SK-N-SH (cell line): ENCODE measurements around the gene APOBEC2. TPM values are rescaled to one million over a fixed set of nuclear protein-coding genes. Genes with fewer than 3 reads are reported as not detected.

Experiments used
- CTCF ChIA-PET: fragments of 300-600, 350-600 bp; formaldehyde crosslinking; extraction: SDS; loops from one replicate; lab custom pipeline; 2021; lab: Yijun Ruan, JAX
- POLR2A ChIA-PET: fragments of 350-600 bp; sonication (Branson Sonifier 250); formaldehyde crosslinking; extraction: SDS; loops from one replicate; lab custom pipeline; 2020; ENCODE audit warnings: antibody characterized with exemption, inconsistent platforms; lab: Yijun Ruan, JAX
- DNase-seq: peaks from one replicate; pipeline ENCODE4 v3.0.0; 2012
- H2AFZ ChIP-seq: fragments of 200-600 bp; sonication (generic); 2 replicates; pipeline ENCODE4 v1.8.1; 2016; ENCODE audit warnings: antibody characterized with exemption, mild to moderate bottlenecking, low read depth
- H3F3A ChIP-seq: fragments of 200-600 bp; sonication (generic); replicated peaks from 2 replicates; pipeline ENCODE3; 2016; ENCODE audit warnings: antibody characterized with exemption, mild to moderate bottlenecking; ENCODE audit not compliant: insufficient read depth
- H3K27ac ChIP-seq, 2 experiments: fragments of 200-500 bp in 1 of 2; fragments of 200-600 bp in 1 of 2; sonication (Bioruptor generic) in 1 of 2; sonication (generic), shearing (Covaris generic) in 1 of 2; 2 replicates each; pipeline versions ENCODE4 v1.5.1 to v1.6.1; 2014 to 2016; ENCODE audit warnings: low read depth in 2 of 2, inconsistent platforms in 1 of 2, low read length in 1 of 2, mild to moderate bottlenecking in 1 of 2, mixed read lengths in 1 of 2
- H3K27me3 ChIP-seq: fragments of 200-600 bp; sonication (generic), shearing (Covaris generic); 2 replicates; pipeline ENCODE4 v1.6.1; 2016; ENCODE audit warnings: mixed run types; ENCODE audit not compliant: insufficient read depth
- H3K36me3 ChIP-seq, 2 experiments: fragments of 200-500 bp in 1 of 2; fragments of 200-600 bp in 1 of 2; sonication (Bioruptor generic) in 1 of 2; sonication (generic) in 1 of 2; replicated peaks in 1 of 2; 2 replicates each; pipeline versions ENCODE3 to v1.5.1; 2014 to 2016; ENCODE audit warnings: low read length in 1 of 2, mild to moderate bottlenecking in 1 of 2; ENCODE audit not compliant: insufficient read depth in 2 of 2, control insufficient read depth in 1 of 2
- H3K4me1 ChIP-seq, 2 experiments: fragments of 200-500 bp in 1 of 2; fragments of 200-600 bp in 1 of 2; sonication (Bioruptor generic) in 1 of 2; sonication (generic), shearing (Covaris generic) in 1 of 2; 2 replicates each; pipeline versions ENCODE4 v1.5.1 to v1.6.1; 2014 to 2016; ENCODE audit warnings: low read depth in 1 of 2, low read length in 1 of 2, mixed run types in 1 of 2; ENCODE audit not compliant: insufficient read depth in 2 of 2, control insufficient read depth in 1 of 2
- H3K4me2 ChIP-seq: fragments of 200-600 bp; sonication (generic), shearing (Covaris generic); 2 replicates; pipeline ENCODE4 v1.6.1; 2017; ENCODE audit warnings: mixed run types
- H3K4me3 ChIP-seq, 2 experiments: fragments of 200-500 bp in 1 of 2; fragments of 200-600 bp in 1 of 2; sonication (Bioruptor generic) in 1 of 2; sonication (generic), shearing (Covaris generic) in 1 of 2; 2 replicates each; pipeline versions ENCODE4 v1.5.1 to v1.8.1; 2014 to 2016; ENCODE audit warnings: low read depth in 2 of 2, inconsistent platforms in 1 of 2, low read length in 1 of 2, mild to moderate bottlenecking in 1 of 2, mixed read lengths in 1 of 2, moderate library complexity in 1 of 2
- H3K79me2 ChIP-seq: fragments of 200-600 bp; sonication (generic); 2 replicates; pipeline ENCODE4 v1.8.1; 2017; ENCODE audit warnings: mild to moderate bottlenecking; ENCODE audit not compliant: insufficient read depth
- H3K9ac ChIP-seq: fragments of 200-600 bp; sonication (generic); 2 replicates; pipeline ENCODE4 v1.6.1; 2017; ENCODE audit warnings: mixed run types
- H3K9me2 ChIP-seq: fragments of 200-600 bp; sonication (generic); 2 replicates; pipeline ENCODE4 v1.6.1; 2017; ENCODE audit warnings: mixed run types
- H3K9me3 ChIP-seq: fragments of 200-600 bp; sonication (generic); 2 replicates; pipeline ENCODE4 v1.6.1; 2017; ENCODE audit warnings: mixed run types, mild to moderate bottlenecking, moderate library complexity
- H4K20me1 ChIP-seq: fragments of 200-600 bp; sonication (generic); 2 replicates; pipeline ENCODE4 v1.6.1; 2017; ENCODE audit warnings: mild to moderate bottlenecking, mixed run types; ENCODE audit not compliant: insufficient read depth
- CTCF ChIP-seq: fragments of 200-600 bp; sonication (generic); IDR thresholded peaks from 2 replicates; pipeline ENCODE4 v1.6.1; 2017; ENCODE audit warnings: antibody characterized with exemption, mild to moderate bottlenecking, moderate library complexity
- ELF1 ChIP-seq: IDR thresholded peaks from 2 replicates; pipeline ENCODE4 v1.4.0; 2012
- EP300 ChIP-seq, 2 experiments: IDR thresholded peaks; 2 replicates each; pipeline versions ENCODE4 v1.4.0 to v1.6.1; 2012; ENCODE audit warnings: borderline replicate concordance in 1 of 2, low read depth in 1 of 2, low read length in 1 of 2
- EZH2phosphoT487 ChIP-seq: fragments of 200-600 bp; sonication (generic); IDR thresholded peaks from 2 replicates; pipeline ENCODE4 v1.6.1; 2017; ENCODE audit warnings: low read depth, mixed run types, mild to moderate bottlenecking, antibody characterized with exemption, moderate library complexity, borderline replicate concordance
- FOXJ3 ChIP-seq: sonication (generic); formaldehyde crosslinking; IDR thresholded peaks from 2 replicates; pipeline ENCODE4 v1.5.1; 2020; ENCODE audit warnings: mild to moderate bottlenecking, missing genetic modification reagents
- GABPA ChIP-seq: IDR thresholded peaks from 2 replicates; pipeline ENCODE4 v1.4.0; 2012; ENCODE audit warnings: low read depth, mild to moderate bottlenecking
- IRF3 ChIP-seq: fragments of 150-350 bp; IDR thresholded peaks from 2 replicates; pipeline ENCODE4 v1.6.1; 2016; ENCODE audit warnings: mild to moderate bottlenecking, low read depth, low read length
- JUND ChIP-seq: IDR thresholded peaks from 2 replicates; pipeline ENCODE4 v1.4.0; 2012
- MXI1 ChIP-seq: IDR thresholded peaks from 2 replicates; pipeline ENCODE4 v1.6.1; 2012; ENCODE audit warnings: mild to moderate bottlenecking, low read depth, low read length, improper control_type of control experiment
- NRF1 ChIP-seq: IDR thresholded peaks from 2 replicates; pipeline ENCODE4 v1.6.1; 2012; ENCODE audit warnings: low read depth, mild to moderate bottlenecking, low read length
- PBX3 ChIP-seq: IDR thresholded peaks from 2 replicates; pipeline ENCODE4; 2012
- REST ChIP-seq: IDR thresholded peaks from 2 replicates; pipeline ENCODE4 v1.6.1; 2012; ENCODE audit warnings: mild to moderate bottlenecking, low read depth, low read length, moderate library complexity
- RXRA ChIP-seq: IDR thresholded peaks from 2 replicates; pipeline ENCODE4 v1.4.0; 2012; ENCODE audit warnings: low read depth, mild to moderate bottlenecking, borderline replicate concordance
- SIN3A ChIP-seq: IDR thresholded peaks from 2 replicates; pipeline ENCODE4 v1.6.1; 2012; ENCODE audit warnings: low read depth, mild to moderate bottlenecking, low read length, moderate library complexity, borderline replicate concordance
- TAF1 ChIP-seq: IDR thresholded peaks from 2 replicates; pipeline ENCODE4 v1.6.1; 2012; ENCODE audit warnings: low read depth, mild to moderate bottlenecking, low read length, moderate library complexity, borderline replicate concordance
- TCF12 ChIP-seq: IDR thresholded peaks from 2 replicates; pipeline ENCODE4 v1.4.0; 2012
- TEAD4 ChIP-seq: IDR thresholded peaks from 2 replicates; pipeline ENCODE4 v1.4.0; 2012; ENCODE audit warnings: mild to moderate bottlenecking, borderline replicate concordance; ENCODE audit not compliant: insufficient read depth
- USF2 ChIP-seq: fragments of 150-350 bp; IDR thresholded peaks from 2 replicates; pipeline ENCODE4 v1.6.1; 2017; ENCODE audit warnings: antibody characterized with exemption, low read length, low read depth, borderline replicate concordance
- WGBS: methylation state at CpG from one replicate; pipeline ENCODE4 v1.1.6; 2017; ENCODE audit warnings: low lambda C conversion rate; 5-methylcytosine and 5-hydroxymethylcytosine counted together
- polyA plus RNA-seq, 3 experiments: library from polyadenylated mRNA; depleted of rRNA; stranded (reverse); fragments of >200 nt; gene quantifications; 2 replicates each; pipeline ENCODE4 v1.2.3, GENCODE V29; 2012

Gene APOBEC2
- polyA plus RNA-seq, 1 of the 3 experiments (the other 2 are of a cell fraction), result not detected

- no peak for TF ChIP-seq IRF3
These were observed 3.5 kb upstream of the APOBEC2 start (continued) for GRCh38 chr6:41049521-41049920.

- Histone ChIP-seq H3K4me3 (no peak overlapping the region), H3K79me2 (no peaks in the 10 kb centered on the region), H4K20me1 (no peaks in the 10 kb centered on the region), H3K9me2 (no peaks in the 10 kb centered on the region), H3K36me3 (no peaks in the 10 kb centered on the region), H3K9me3 (no peaks in the 10 kb centered on the region), H3F3A (no peaks in the 10 kb centered on the region), H2AFZ (no peak overlapping the region), H3K4me2 (no peak overlapping the region), H3K4me1 (peaks cover 0 to 4% of the 10 kb centered on the region in 2 experiments; a peak in 1 of 4 replicates), H3K9ac (no peak overlapping the region), H3K27ac (no peak overlapping the region), H3K27me3 (no peaks in the 10 kb centered on the region)
- no peak for TF ChIP-seq USF2
- no peak for TF ChIP-seq NRF1
- no peak for TF ChIP-seq CTCF
- TF ChIP-seq FOXJ3, result no peak
- no peak for TF ChIP-seq SIN3A
- TF ChIP-seq PBX3, result no peak
- no peak for TF ChIP-seq GABPA
- no peak for TF ChIP-seq RXRA
- no peak for TF ChIP-seq TAF1
- no peak for TF ChIP-seq ELF1
- TF ChIP-seq TEAD4, result no peak
- no peak for TF ChIP-seq REST
- no peak for TF ChIP-seq TCF12
- TF ChIP-seq EZH2phosphoT487, result no peak
- no peak for TF ChIP-seq JUND
- no peak for TF ChIP-seq MXI1
- no peak for TF ChIP-seq EP300 (IDR thresholded peaks at IDR 0.05; ENCODE audit: borderline replicate concordance in 1 of 2, low read depth in 1 of 2, low read length in 1 of 2)
- ChIA-PET POLR2A (no interaction called here), CTCF (interaction anchor here (2.7 kb wide), 1 partner anchor 13 kb away, joined by 10 read pairs; no protein-coding TSS in a partner anchor)
- WGBS, result 81% methylated on average over 7 of the region's 7 CpGs
- no peak for DNase-seq
These were observed 3.0 kb upstream of the APOBEC2 start for GRCh38 chr6:41049955-41050354.
